NCI-H2171 treated with DMSO at 0.1 percent for 48 hours (cell line): Measurements from ENCODE around the gene ZNRF3.

Experiments
- DNase-seq: peaks from one replicate; lab custom pipeline; 2025; lab: John Stamatoyannopoulos, UW

Gene ZNRF3

GRCh38 chr22:28952857-28953256 is 69.5 kb downstream of the ZNRF3 start:
- DNase-seq = peak; percentile 67

GRCh38 chr22:28953403-28953802 is 70.0 kb downstream of the ZNRF3 start:
- no peak for DNase-seq

GRCh38 chr22:28953976-28954880 is 70.9 kb downstream of the ZNRF3 start:
- no peak for DNase-seq

GRCh38 chr22:28955817-28956216 is 72.4 kb downstream of the ZNRF3 start:
- DNase-seq = peak; percentile 52

- DNase-seq = no peak
These were observed 73.1 kb downstream of the ZNRF3 start for GRCh38 chr22:28956506-28956905.

- no peak for DNase-seq
These were observed 75.2 kb downstream of the ZNRF3 start for GRCh38 chr22:28958611-28959010.

- DNase-seq = no peak
These were observed 78.7 kb downstream of the ZNRF3 start for GRCh38 chr22:28962042-28962554.

GRCh38 chr22:28963362-28963761 is 80.0 kb downstream of the ZNRF3 start:
- DNase-seq = peak; percentile 22

- no peak for DNase-seq
These were observed 83.8 kb downstream of the ZNRF3 start for GRCh38 chr22:28967163-28967665.

GRCh38 chr22:28967969-28968368 is 84.6 kb downstream of the ZNRF3 start:
- DNase-seq = no peak

GRCh38 chr22:28969401-28970168 is 86.2 kb downstream of the ZNRF3 start:
- no peak for DNase-seq

GRCh38 chr22:28973352-28973751 is 90.0 kb downstream of the ZNRF3 start:
- DNase-seq = no peak

- no peak for DNase-seq
These were observed 93.7 kb downstream of the ZNRF3 start for GRCh38 chr22:28977060-28977459.

- no peak for DNase-seq
These were observed 94.2 kb downstream of the ZNRF3 start for GRCh38 chr22:28977481-28977971.

GRCh38 chr22:28978158-28978557 is 94.8 kb downstream of the ZNRF3 start:
- DNase-seq = no peak

- DNase-seq = peak; percentile 24
These were observed 95.8 kb downstream of the ZNRF3 start for GRCh38 chr22:28978863-28979796.

GRCh38 chr22:28980326-28980725 is 97.0 kb downstream of the ZNRF3 start:
- DNase-seq = no peak

- no peak for DNase-seq
These were observed 98.6 kb downstream of the ZNRF3 start for GRCh38 chr22:28981818-28982499.

- peak; percentile 73 for DNase-seq
These were observed 99.8 kb downstream of the ZNRF3 start for GRCh38 chr22:28983190-28983589.

GRCh38 chr22:28983788-28984441 is 100.5 kb downstream of the ZNRF3 start:
- DNase-seq = no peak
